Adrenal gland (tissue), 12 donors: ENCODE results near the gene GRK3. TPM values are rescaled to one million over a fixed set of nuclear protein-coding genes. Genes with fewer than 3 reads are reported as not detected.

Experiments used
- DNase-seq, 7 donors: peaks; one replicate each; pipeline ENCODE4 v3.0.0-alpha.2; 2019 to 2020
- H3K27ac ChIP-seq, 5 donors: fragments of 200-600 bp; sonication (generic) in 4 of 5; 1 replicate in 3 of 5; 2 replicates in 2 of 5; pipeline versions ENCODE4 v1.5.1 to v1.8.0; 2016 to 2020; ENCODE audit warnings: mild to moderate bottlenecking in 1 of 5
- H3K27me3 ChIP-seq: fragments of 200-600 bp; 2 replicates; pipeline ENCODE4 v1.8.0; 2021
- H3K36me3 ChIP-seq, 2 donors: fragments of 200-600 bp; replicated peaks in 1 of 2; 1 replicate in 1 of 2; 2 replicates in 1 of 2; pipeline versions ENCODE4 v1.5.1 to v1.8.0; 2018 to 2022
- H3K4me1 ChIP-seq, 2 donors: fragments of 200-600 bp; replicated peaks in 1 of 2; 1 replicate in 1 of 2; 2 replicates in 1 of 2; pipeline versions ENCODE4 v1.5.1 to v1.8.0; 2018 to 2021
- H3K4me3 ChIP-seq, 4 donors: fragments of 200-600 bp; sonication (generic) in 3 of 4; one replicate each; pipeline ENCODE4 v1.5.1; 2016 to 2018
- H3K9me3 ChIP-seq, 3 donors: fragments of 200-600 bp; sonication (generic) in 1 of 3; replicated peaks in 1 of 3; 1 replicate in 2 of 3; 2 replicates in 1 of 3; pipeline versions ENCODE4 v1.5.1 to v1.8.0; 2016 to 2021
- CTCF ChIP-seq, 6 experiments: fragments of 450-650 bp in 4 of 6; fragments of 200-600 bp in 2 of 6; sonication (generic) in 1 of 6; IDR thresholded peaks; 1 replicate in 5 of 6; 2 replicates in 1 of 6; pipeline versions ENCODE4 v1.5.1 to v1.8.0; 2016 to 2021; ENCODE audit warnings: antibody characterized with exemption in 6 of 6, mild to moderate bottlenecking in 2 of 6, moderate library complexity in 1 of 6
- POLR2A ChIP-seq, 2 donors: fragments of 450-650 bp; IDR thresholded peaks; one replicate each; pipeline ENCODE4 v1.6.1; 2017; ENCODE audit warnings: antibody characterized with exemption in 2 of 2, mild to moderate bottlenecking in 2 of 2, moderate library complexity in 1 of 2
- WGBS, 4 donors: extraction: QIAGEN DNeasy Blood & Tissue Kit in 2 of 4; methylation state at CpG; one replicate each; pipeline versions ENCODE4 v1.1.5 to v1.1.7; 2013 to 2017; 5-methylcytosine and 5-hydroxymethylcytosine counted together
- intact Hi-C, 2 donors: fragments of 100-400 bp; cut with DNase I; formaldehyde crosslinking; loops; one replicate each; pipeline versions ENCODE4 v1.14.1 to v1.15.0; 2022 to 2023
- polyA plus RNA-seq, 3 donors: library from polyadenylated mRNA; stranded (reverse); fragments of 200-250 nt in 2 of 3; fragments of 350-450 nt in 1 of 3; fragmentation: Illumina TruSeq in 1 of 3; extraction: RNeasy Lipid Tissue Mini Kit (QIAGEN cat#74804) in 1 of 3; gene quantifications; one replicate each; pipeline ENCODE4 v1.2.3, GENCODE V29; 2013 to 2014
- total RNA-seq, 9 donors: library from RNA; depleted of rRNA in 4 of 9; stranded (reverse); fragments of >200 nt in 4 of 9; fragments of 120-200 nt in 1 of 9; fragmentation: NEBNext Ultra II Directional in 1 of 9; extraction: Animal tissue kit (Norgen Biotek cat#: 25700) in 1 of 9; gene quantifications; one replicate each; pipeline versions ENCODE4 v1.1.0 to v1.2.4, GENCODE V29; 2013 to 2023
- donor health status: healthy with polysubstance abuse.
- donor health status: Bipolar disorder and iron deficiency.
- donor health status: DM: yes; HTN: yes; CAD: no.
- donor health status: DM: no; HTN: no; CAD: no.
- donor health status: DM: no; HTN: no; CAD: no.
- donor health status: DM: yes; HTN: yes; CAD: no.

Gene GRK3
- total and polyA plus RNA-seq, 12 donors: 3.2 to 20.9 (median 10.1) TPM

GRCh38 chr22:25739659-25740344 is 175.3 kb downstream of the GRK3 start:
- Histone ChIP-seq H3K4me3 (no peak overlapping the region), H3K9me3 (no peaks in the 10 kb centered on the region), H3K27ac (no peak overlapping the region), H3K36me3 (no peaks in the 10 kb centered on the region), H3K27me3 (no peaks in the 10 kb centered on the region), H3K4me1 (no peaks in the 10 kb centered on the region)
- TF ChIP-seq POLR2A (IDR thresholded peaks at IDR 0.05): no peak
- WGBS, 4 donors: 76 to 94% (median 92%) methylated on average over 11 of the region's 11 CpGs
- intact Hi-C loops: no loop called here
- peak in 1 of 7 donors; percentile 29 for DNase-seq

DNA sequence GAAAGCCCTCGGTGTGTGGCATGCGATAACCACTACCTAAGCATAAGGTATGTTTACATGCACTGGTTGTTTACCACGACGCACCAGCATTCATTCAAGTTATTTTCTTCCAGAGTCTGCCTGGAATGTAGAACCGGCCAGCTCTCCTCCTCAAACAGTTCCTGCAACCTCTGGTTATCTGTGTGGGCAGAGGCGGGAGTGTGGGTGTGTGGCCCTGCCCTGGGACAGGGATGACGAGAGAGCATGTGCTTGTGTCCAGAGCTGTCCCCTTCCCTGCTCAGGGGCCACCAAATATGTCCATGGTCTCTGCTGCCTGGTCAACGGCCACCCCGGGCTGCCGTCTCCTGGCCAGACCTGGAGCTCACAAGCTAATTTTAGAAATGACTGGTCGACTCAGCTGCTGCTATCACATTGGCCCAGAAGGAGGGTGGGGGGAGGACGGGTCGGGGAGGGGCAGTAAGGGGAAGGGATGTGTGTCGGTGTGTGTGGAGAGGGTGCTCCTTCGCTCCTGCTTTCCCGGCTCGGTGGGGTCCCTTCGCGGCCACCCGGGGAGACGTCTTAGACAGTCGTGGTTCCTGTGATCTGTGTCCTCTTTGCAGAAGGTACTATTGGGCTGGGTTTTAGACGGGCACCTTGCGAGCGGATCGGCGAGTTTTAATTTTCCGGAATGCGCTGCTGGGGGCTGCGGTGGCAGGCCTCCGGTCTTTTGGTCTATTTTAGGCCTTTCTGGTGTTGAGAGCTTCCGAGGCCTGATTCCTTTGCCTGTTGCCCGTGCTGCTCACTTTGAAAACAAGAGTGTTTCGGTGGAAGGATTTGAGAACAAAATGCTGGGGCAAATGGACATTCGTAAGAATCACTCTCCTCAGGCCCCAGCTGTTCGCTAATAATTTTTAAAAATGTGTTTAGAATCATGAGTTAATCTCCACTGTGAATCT is 177.5 kb downstream of the GRK3 start, which contains the start of gene MYO18B:
TSS of gene MYO18B (plus strand) at position 497 of the 935 bp plus-strand sequence. CDS start 18,905 bp downstream, outside the sequence.
- peaks cover 0 to 11% of the 10 kb centered on the region in 2 donors for H3K4me1 ChIP-seq
- WGBS, 4 donors: 86 to 91% (median 88%) methylated on average over 31 to 36 of the region's 36 CpGs
- no peak within 1 kb of the TSS for H3K27ac ChIP-seq
- TF ChIP-seq CTCF (IDR thresholded peaks at IDR 0.05): no peak
- peak in 1 of 2 donors; percentile 16 for TF ChIP-seq POLR2A (IDR thresholded peaks at IDR 0.05)
- H3K36me3 ChIP-seq: no peaks in the 10 kb centered on the region
- intact Hi-C loops: no loop called here
- no peak within 1 kb of the TSS for H3K4me3 ChIP-seq
- H3K27me3 ChIP-seq: no peaks in the 10 kb centered on the region
- DNase-seq: peak in 2 of 7 donors; percentile 50 to 52
- H3K9me3 ChIP-seq: no peaks in the 10 kb centered on the region

DNA sequence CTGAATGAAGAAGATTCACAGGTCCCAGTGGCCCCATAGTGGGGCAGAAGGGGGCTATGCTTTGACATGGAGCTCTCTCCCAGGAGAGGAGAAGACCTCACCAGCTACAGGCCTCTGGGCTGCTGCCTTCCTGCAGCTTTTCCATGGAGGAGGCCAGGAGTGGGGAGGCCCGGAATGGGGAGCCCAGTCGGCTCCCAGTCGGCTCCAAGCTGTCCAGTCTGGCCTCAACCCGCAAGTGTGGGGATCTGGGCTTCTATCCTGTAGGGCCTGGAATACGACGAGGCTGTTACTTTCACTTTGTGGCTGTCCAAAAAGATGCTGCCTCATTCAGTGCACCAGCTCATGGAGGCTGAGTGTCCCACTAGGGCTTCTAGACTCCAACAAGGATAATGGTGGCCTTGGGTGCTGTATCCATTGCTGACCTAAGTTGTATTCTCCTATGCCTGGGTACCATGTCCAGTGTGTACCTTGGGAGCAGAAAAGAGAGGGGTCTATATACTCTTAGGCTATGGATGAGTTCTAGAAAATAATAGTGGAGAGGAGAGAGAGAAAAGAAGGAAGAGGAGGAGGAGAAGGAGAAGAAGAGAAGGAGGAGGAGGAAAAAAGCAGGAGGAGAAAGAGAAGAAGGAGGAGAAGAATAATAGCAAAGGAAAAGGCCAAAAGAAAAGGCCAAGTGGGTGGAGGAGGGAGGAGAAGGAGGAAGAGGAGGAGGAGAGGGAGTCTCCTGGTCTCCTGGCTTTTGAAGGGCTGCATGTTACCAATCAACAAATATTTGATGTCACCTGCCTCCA is 178.6 kb downstream of the GRK3 start:
- H3K4me3 ChIP-seq: no peak overlapping the region

More for the DNA sequence above, 178.6 kb downstream of the GRK3 start:
- H3K27ac ChIP-seq: no peak overlapping the region
- peaks cover 3 to 20% of the 10 kb centered on the region in 2 donors for H3K4me1 ChIP-seq
- H3K27me3 ChIP-seq: no peaks in the 10 kb centered on the region
- 88 to 93% (median 90%) methylated on average over 2 to 6 of the region's 6 CpGs; no CpG with 5 or more reads in 1 of the 4 donors for WGBS, 4 donors
- DNase-seq: no peak
- TF ChIP-seq POLR2A (IDR thresholded peaks at IDR 0.05) (no peak), CTCF (IDR thresholded peaks at IDR 0.05) (no peak)
- H3K36me3 ChIP-seq: no peaks in the 10 kb centered on the region
- no peaks in the 10 kb centered on the region for H3K9me3 ChIP-seq
- intact Hi-C loops: no loop called here
